ENCODE results near the gene ARHGEF10L.

GRCh38 chr1:17603091-17603841 lies 63.8 kb downstream of the ARHGEF10L start:
- TF ChIP-seq CTCF (IDR thresholded peaks at IDR 0.05) = no peak
- no peak for TF ChIP-seq POLR2A (IDR thresholded peaks at IDR 0.05)
- TF ChIP-seq POLR2AphosphoS5 (IDR thresholded peaks at IDR 0.05; ENCODE audit: insufficient read depth in 1 of 2, low read depth in 1 of 2) = no peak

Measured in vagina (tissue), 2 donors.